Measurements from ENCODE around the gene SLC25A15.
A peak's percentile ranks its signal among the peaks of the same experiment; 100 is the strongest.

Gene SLC25A15

DNA sequence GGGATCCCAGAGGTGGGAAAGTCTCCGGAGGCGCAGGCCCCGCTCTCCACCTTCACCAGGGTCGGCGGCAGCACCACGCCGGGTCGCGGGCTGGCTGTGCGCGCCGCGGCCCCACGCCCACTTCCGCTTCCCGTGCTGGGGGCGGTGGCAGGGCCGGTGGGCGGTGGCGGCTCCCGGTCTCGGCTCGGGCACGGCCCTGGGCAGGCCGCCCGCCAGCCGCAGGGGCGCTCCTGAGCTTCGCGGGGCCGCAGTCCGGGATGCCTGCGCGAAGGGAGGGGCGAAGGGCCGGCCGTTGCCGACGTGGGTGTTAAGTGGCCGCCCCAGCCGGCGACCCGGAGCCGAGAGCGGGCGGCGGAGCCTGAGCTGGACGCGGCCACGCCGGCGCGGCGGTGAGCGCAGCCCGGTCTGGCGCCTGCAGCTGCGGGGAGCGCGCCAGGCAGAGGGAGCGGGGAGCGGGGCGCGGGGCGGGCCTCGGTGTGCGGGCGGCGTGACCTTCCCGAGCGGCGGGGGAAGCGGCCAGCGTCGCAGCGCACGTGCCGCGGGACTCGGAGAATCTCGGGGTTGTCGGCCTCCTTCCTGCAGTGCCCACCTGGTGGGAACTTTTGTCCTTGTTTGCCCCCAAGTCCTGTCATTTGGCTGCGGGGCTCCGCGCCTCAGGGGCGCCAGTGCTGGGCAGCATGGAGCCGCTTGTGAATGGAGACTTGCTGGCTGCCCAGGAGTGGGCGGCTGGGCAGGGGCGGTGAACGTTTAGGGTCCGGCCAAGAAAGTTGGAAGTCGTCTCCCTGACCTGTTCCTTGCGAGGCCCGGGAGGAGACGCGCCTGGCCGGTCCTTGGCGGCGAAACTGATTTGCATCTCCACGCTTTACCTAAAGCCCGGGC is at the start of gene SLC25A15:
Gene SLC25A15 (plus strand): TSS at position 337 of the 879 bp plus-strand sequence. CDS start 3,616 bp downstream, outside the sequence.
- DNase-seq (ENCODE audit: low read depth in 4 of 4, low spot score in 1 of 4) = peak in 2 of 4 experiments; percentile 51 to 74

DNA sequence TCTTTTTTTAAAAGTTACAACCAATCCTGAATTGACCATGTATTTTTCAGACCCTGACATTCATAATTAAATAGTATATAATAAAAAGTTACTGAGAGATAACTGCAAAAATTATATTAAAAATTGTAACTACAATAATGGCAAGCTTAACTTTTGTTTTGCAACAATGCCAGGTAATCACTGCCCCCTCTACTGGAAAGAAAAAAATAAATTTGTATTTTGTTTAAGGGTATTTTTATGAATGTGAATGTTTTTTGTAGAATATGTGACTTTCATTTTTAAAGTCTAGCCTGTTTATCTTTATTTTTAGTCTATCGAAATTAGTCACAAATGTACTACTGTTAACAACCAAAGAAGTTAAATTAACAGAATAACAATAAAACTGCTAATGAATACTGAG is 40.1 kb upstream of the SLC25A15 start:
- no peak for DNase-seq (ENCODE audit: low read depth in 4 of 4, low spot score in 1 of 4)

DNA sequence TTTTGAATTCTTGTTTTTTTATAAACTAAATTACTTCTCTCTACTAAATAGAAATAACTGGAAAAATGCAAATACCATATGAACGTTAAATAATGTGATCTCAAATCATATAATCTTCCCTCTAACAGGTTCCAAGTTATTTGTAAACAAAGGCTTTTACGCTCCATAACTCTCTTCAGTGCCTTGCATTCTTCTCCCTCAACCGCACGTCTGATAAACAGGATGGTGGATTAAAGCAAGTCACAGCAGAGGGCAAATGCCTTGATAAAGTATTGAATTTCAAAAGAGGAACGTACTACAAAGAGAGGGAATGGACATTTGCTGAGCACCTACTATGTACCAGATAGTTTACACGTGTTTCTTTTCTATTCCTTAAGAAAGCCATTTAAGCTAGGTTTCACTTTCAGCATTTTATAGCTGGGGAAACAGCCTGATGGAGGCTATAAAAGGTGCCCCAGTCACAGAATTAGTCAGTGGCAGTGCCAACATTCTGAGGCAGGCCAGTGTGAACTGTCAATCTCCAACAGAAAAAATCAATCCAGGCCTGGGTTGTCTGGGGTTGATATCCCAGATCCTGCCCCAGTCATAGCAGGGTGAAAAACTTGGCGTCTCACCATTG is 34.2 kb upstream of the SLC25A15 start:
- no peak for DNase-seq (ENCODE audit: low read depth in 4 of 4, low spot score in 1 of 4)

DNA sequence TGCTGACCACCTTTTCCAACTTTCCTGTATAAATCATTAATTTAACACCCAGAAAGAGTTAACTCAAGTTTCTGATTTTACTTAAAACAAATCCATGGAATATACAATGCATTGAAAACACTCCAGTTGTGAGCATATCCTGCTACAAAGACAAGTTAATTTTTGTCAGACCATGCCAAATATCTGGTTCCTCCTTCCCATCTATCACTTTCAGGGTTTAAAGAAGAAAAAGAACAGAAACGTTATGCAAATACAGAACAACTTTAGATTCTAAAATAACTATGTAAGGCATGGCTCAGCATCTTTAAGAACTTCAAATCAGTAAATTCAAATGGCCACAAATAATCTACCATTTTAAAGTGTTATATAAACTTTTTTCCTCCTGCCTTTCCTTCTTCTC is 33.4 kb upstream of the SLC25A15 start:
- DNase-seq (ENCODE audit: low read depth in 4 of 4, low spot score in 1 of 4) = no peak

DNA sequence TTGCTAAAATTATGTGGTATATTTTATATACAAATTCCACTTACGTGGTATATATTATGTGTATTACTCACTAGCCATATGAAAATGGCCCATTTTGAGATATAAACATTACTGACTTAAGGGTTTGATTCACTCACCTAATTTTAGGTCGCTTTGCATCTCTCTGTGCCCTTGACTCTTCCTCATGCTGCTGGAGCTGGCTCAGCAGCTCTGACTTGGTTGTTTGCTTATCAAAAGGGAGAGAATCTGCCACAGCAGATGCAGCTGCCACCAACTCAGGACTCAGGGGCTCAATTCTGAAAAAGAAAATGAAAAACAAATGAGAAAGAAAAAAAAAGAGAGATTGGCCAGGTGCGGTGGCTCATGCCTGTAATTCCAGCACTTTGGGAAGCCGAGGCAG is 30.6 kb upstream of the SLC25A15 start:
- DNase-seq (ENCODE audit: low read depth in 4 of 4, low spot score in 1 of 4) = no peak

DNA sequence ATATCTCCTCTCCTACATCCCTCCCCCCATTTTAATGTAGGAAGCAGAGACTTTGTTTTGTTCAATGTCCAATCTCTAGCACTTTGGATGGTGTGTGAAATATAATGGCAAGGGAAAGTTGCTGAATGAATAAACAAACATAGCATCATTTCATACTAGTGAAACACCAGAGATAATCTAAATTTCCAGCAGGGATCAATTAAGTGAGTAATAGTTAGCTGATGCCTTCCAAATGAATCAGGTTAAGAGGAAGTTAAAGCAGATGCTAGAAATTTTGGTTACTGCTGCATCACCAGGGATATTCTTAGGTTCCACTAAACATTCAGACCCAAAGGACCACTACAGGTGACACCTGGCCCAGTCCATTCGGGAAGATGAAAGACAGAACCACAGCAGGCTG is 26.6 kb upstream of the SLC25A15 start:
- DNase-seq (ENCODE audit: low read depth in 4 of 4, low spot score in 1 of 4) = no peak

DNA sequence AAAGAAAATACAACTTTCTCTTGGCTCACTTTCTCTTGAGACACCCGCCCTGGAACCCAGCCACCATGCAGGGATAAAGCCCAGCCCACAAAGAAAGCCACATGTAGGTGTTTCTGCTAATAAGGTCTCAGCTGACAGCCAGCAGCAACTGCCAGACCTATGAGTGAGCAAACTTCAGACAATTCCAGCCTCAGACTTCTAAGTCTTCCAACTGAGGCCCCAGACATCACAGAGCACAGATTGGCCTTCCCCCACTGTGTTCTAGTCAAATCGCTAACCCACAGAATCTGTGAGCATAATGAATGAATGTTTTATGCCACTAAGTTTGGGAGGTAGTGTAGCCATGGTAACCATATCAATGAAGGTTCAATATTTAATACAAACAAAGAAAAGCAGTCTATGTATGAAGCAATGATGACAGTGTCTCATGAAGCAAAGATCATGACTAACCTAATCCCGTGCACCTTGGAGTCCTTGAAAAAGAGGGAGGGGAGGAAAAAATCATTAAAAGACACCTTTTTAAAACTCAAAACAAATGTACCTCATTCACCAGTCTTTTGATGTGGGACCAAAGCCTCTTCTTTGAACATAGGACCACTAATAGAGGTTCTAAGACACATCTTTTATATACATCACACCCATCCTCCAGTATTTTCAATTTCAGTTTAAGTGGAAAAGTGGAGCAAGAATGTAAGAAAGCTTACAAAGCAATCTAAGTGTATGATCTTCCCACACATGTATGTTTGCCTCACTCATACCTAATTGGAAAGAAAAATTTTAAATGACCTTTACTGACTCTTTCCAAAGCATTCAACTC is 24.6 kb upstream of the SLC25A15 start:
- peak in 2 of 4 experiments; percentile 24 to 38 for DNase-seq (ENCODE audit: low read depth in 4 of 4, low spot score in 1 of 4)

DNA sequence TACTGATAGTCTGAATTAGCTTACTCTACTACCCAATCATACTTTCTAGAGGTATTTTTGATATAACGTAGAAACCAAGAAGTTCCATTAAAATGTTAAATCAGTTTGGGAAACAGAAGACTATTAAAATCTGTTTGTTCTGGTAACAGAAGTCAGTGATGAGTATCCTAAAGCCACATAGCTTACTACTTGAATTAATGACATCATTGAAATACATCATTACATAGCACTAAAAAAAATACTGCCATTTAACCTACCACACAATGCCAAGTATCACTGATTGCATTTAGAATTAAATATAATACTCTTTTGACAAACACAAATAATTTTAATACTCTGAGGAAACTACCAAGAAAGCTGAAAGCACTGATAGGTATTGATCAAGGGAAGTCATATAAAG is 23.8 kb upstream of the SLC25A15 start:
- no peak for DNase-seq (ENCODE audit: low read depth in 4 of 4, low spot score in 1 of 4)

DNA sequence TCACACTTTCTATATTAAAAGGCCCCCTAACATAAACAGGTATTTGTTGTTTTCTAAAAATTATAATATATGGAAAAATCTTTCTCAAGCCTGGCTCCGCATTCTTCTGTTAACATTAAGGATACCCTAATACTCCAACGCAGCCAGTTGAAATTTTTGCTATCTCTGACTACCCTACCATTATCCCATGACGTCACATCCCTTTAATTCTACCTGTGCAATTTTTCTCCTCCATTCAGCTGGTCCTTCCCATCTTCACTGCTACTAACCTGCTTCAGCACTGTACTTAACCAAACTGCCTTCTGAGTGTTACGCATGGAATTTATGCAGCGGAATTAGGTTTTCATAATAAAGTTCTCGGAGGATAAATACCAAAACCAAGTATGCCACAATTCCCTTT is 19.4 kb upstream of the SLC25A15 start:
- no peak for DNase-seq (ENCODE audit: low read depth in 4 of 4, low spot score in 1 of 4)

DNA sequence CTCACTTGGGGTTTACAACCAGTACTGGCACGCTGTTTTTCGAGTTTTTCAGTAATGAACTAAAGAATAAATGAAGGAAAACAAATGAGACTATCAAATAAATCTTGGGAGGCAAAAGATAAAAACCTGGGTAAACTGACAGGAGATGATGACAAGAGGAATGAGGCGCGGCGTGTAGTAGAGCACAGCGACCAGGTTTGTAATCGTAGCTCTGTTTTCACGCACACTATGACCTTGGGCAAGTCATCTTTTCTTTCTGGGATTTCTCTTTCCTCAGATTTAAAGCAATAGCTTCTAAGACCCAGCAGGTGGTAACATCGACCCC is 18.8 kb upstream of the SLC25A15 start:
- DNase-seq (ENCODE audit: low read depth in 4 of 4, low spot score in 1 of 4) = no peak

DNA sequence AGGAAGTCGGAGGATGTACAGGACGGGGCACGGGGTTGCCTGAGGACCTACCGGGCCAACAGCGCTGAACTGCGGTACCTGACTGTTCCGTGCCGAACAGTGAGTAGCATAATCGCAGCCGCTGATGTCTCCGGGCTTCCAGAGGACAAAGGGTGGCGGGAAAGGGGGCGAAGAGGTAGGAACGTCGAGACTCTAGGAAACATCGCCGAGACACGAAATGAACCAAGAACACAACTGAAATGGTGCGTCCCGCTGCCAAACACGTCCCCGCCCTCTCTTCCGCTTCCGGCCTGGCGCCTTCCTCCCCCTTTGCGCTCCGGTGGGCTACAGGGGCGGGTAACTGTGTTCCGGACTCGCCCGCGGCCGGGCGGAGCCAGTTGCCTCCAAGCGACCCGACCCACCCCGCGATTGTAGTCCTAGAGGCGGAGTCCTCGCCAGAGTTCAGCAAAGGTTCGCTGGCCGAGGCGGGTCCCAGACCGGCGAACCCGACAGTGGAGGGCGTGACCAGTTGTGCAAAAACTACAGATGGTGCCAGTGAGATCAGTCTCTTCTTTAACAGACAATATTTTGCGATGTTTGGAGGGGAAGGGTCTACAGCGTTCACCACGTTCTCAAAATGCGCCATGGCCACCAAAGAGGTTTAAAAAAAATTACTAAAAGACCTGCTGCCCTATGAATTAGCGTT is 18.3 kb upstream of the SLC25A15 start, which contains the start of gene MRPS31:
Gene MRPS31 (minus strand): TSS at position 257 of the 685 bp plus-strand sequence. CDS start 54 bp downstream, at position 203.
- DNase-seq (ENCODE audit: low read depth in 4 of 4, low spot score in 1 of 4) = peak; percentile 89 to 95 (median 94)

DNA sequence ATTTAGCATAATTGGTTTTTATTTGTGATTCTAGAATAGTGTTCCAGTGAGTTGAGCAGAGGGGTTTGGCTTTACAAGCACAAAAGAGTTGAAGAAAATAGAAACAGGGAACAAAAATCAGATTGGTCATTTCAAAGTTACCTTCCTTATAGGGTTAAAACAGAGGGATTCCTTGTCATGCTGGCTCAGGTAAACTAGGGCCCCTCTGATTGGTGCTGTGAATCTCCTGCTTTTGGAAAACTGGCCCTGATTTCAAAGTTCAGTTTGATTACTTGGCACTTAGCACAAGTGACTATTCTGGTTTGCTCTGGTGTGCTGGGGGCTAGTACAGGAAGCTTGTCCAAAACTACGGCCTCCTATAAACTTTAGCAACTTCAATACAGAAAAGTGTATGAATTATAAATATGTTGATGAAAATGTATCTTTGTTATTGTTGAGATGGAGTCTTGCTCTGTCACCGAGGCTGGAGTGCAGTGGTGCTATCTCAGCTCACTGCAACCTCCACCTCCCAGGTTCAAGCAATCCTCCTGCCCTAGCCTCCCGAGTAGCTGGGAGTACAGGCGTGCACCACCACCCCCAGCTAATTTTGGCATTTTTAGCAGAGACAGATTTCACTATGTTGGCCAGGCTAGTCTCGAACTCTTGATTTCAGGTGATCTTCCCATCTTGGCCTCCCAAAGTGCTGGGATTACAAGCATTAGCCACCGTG is 16.5 kb upstream of the SLC25A15 start:
- DNase-seq (ENCODE audit: low read depth in 4 of 4, low spot score in 1 of 4) = no peak

DNA sequence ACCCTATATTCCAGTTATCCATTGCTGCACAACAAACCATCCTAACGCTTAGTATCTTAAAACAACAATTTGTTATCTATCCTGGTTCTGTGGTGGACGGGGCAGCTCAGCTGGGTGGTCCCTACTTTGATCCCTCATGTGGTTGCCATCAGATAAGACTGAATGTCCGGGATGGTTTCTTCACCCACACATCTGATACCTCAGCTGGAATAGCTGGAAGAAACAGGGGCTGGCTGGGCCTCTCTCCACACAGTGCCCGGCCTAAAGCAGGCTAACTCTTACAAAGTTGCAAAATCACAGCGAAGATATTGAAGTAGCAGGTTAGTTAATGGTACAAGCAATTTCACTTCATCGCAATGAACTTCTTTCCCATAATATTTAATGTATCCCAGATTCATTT is 14.7 kb upstream of the SLC25A15 start:
- no peak for DNase-seq (ENCODE audit: low read depth in 4 of 4, low spot score in 1 of 4)

DNA sequence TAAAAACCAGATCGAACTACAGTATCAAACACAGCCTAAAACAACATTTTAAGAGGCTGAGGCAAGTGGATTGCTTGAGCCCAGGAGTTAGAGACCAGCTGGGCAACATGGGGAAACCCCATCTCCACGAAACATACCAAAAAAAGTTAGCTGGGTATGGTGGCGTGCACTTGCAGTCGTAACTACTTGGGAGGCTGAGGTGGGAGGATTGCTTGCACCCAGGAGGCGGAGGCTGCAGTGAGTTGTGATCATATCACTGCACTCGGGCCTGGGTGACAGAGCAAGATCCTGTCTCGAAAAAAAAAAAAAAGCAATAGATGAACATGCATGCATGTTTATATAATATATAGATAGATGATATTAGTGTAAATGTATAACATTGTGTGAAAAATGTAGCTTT is 13.2 kb upstream of the SLC25A15 start:
- no peak for DNase-seq (ENCODE audit: low read depth in 4 of 4, low spot score in 1 of 4)

DNA sequence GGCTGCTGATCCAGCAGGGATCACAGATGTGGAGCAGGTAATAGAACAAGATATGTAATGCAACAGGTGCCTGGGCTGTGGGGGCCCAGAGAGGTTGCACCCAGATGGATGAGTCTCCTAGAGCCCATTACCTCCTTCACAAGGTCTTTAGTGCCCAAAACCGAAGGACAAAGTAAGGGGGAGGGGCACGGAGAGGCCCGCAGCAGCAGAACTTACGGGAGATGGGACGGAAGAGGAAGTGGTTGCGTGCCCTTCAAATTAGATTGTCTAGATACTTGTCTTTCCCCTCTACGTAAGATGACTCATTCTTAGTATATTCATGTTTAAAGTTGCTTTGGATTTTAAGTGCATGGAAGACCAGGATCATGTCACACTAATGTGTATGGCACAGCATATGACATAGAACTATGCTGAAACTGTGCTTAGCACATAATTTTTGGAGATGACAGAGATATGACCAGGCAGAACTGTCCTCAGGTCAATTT is 12.7 kb upstream of the SLC25A15 start:
- peak in 2 of 4 experiments; percentile 48 to 57 for DNase-seq (ENCODE audit: low read depth in 4 of 4, low spot score in 1 of 4)

DNA sequence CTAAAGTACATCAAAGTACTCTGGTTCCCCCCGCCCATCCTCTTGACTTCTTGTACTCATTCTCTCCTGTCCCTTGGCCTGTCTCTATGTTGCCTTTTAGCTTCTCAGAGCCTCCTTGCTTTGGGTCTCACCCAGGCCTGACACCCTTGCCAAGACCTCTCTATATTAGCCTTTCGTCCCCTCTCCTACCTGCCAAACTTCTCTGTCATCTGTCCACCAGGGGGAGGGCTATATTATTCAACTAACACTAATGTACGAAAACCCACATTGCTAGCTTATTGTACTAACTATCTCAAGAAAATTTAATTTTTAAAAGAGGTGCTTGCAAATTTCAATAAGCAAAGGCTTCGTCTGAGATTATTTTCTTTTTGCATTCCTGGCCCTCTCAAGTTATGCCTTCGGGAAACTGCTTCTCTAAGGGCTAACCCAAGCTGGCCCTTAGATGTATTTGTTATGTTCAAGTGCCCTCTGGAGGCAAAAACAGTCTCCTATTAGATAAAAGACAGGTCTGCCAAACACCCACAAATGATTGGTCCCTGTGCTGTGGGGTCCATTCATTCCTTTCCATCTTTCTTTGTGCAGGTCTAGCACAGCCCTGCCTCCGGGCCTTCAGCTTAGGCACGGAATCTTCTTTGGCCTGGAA is 12.1 kb upstream of the SLC25A15 start:
- peak in 1 of 4 experiments; percentile 16 for DNase-seq (ENCODE audit: low read depth in 4 of 4, low spot score in 1 of 4)

DNA sequence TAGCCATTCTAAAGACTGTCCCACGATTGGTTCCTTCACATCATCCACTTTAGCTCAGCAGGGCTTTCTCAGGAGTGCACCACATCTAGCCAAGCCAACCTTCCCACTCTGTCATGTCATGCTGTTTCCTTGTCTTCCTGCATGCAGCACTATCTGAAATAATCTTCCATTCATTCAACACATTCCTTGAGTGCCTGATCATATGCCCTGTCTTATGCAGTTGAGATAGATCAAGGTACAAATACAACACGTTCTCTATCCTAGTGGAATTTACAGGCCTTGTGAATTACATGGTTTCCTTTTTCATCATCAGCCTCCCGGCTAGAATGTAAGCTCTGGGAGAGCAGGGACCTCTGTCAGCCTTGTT is 11.6 kb upstream of the SLC25A15 start:
- no peak for DNase-seq (ENCODE audit: low read depth in 4 of 4, low spot score in 1 of 4)

DNA sequence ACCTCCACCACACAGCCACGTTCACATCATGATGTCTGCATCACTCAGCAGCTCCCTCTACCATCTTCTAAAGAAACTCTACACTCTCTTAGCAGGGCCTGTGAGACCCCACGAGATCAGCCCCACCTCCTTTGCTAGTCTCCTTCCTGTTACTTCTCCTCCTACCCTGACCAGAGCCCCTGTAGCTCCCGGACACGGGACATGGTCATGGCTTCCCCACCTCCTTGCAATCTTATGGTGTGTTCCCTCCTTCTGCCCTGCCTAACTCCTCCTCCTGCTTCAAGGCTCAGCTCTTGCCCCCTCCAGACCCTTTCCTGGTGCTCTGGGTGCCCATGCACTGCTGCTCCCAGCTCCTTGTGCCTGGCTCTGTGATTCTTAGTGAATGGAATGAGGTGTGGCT is 10.4 kb upstream of the SLC25A15 start:
- DNase-seq (ENCODE audit: low read depth in 4 of 4, low spot score in 1 of 4) = no peak

DNA sequence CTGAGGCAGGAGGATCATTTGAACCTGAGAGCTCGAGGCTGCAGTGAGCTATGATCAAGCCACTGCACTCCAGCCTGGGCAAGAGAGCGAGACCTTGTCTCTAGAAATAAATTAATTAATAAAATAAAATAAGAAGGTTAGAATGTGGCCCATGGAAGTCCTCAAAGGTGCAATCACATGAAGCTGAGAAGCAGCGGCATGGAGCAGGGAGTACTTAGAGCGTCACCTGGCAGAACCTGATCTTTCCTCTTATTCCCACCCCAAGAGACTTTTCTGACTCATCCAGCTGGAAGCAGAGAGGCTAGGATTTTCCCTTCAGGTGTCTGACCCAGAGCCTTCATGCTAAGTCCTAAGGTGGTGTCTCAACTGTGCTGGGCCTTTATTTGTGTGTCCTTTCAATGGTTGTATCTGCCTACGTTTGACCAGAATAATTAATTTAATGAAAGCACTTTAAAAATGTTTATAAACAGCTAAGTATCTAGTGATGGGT is 9.6 kb upstream of the SLC25A15 start:
- DNase-seq (ENCODE audit: low read depth in 4 of 4, low spot score in 1 of 4) = no peak

Data from stimulated activated CD4-positive, alpha-beta T cell treated with anti-CD3 and anti-CD28 coated beads, Interleukin-1b, Interleukin-23, amount 100 ng/mL, for 24 hours (primary cell).